H1 (cell line): ENCODE data around the gene FHOD1. TPM values are rescaled to one million over a fixed set of nuclear protein-coding genes. Genes with fewer than 3 reads are reported as not detected.

Experiments
- CTCF ChIA-PET: fragments of 300-600 bp; sonication (Branson Sonifier 250); formaldehyde crosslinking; loops from one replicate; lab custom pipeline; 2021; ENCODE audit not compliant: partially characterized antibody; lab: Charles Lee
- POLR2A ChIA-PET: fragments of 300-600 bp; sonication (Branson Sonifier 250); formaldehyde crosslinking; loops from one replicate; lab custom pipeline; 2021; ENCODE audit warnings: inconsistent platforms; ENCODE audit not compliant: partially characterized antibody; lab: Charles Lee
- DNase-seq, 2 experiments: peaks; one replicate each; pipeline versions ENCODE4 v3.0.0 to v3.0.0-alpha.2; 2010 to 2022; ENCODE audit warnings: low spot score in 2 of 2, low read depth in 1 of 2, mixed read lengths in 1 of 2
- FAIRE-seq: peaks from 2 replicates; lab custom pipeline; 2011; peaks lifted over from hg19 to GRCh38; lab: Jason Lieb, UNC
- H2AFZ ChIP-seq: 2 replicates; pipeline ENCODE4 v1.8.1; 2012; ENCODE audit warnings: low read length, inconsistent platforms
- H2AK5ac ChIP-seq: 2 replicates; pipeline ENCODE4 v1.6.1; 2013; ENCODE audit warnings: low read depth, low read length
- H2BK120ac ChIP-seq: replicated peaks from 2 replicates; pipeline ENCODE3; 2013; ENCODE audit warnings: low read depth, low read length, inconsistent platforms
- H2BK12ac ChIP-seq: 2 replicates; pipeline ENCODE4 v1.6.1; 2013; ENCODE audit warnings: low read depth, low read length
- H2BK15ac ChIP-seq: 2 replicates; pipeline ENCODE4 v1.6.1; 2013; ENCODE audit warnings: low read length
- H2BK20ac ChIP-seq: 2 replicates; pipeline ENCODE4 v1.6.1; 2013; ENCODE audit warnings: low read length
- H2BK5ac ChIP-seq: 2 replicates; pipeline ENCODE4 v1.6.1; 2013; ENCODE audit warnings: low read depth, low read length
- H3K14ac ChIP-seq: 2 replicates; pipeline ENCODE4 v1.6.1; 2013; ENCODE audit warnings: inconsistent platforms; ENCODE audit not compliant: insufficient read length
- H3K18ac ChIP-seq: 2 replicates; pipeline ENCODE4 v1.6.1; 2013; ENCODE audit warnings: low read length; ENCODE audit errors: extremely low read depth
- H3K23ac ChIP-seq: 2 replicates; pipeline ENCODE4 v1.6.1; 2013; ENCODE audit warnings: inconsistent platforms; ENCODE audit not compliant: insufficient read length
- H3K23me2 ChIP-seq: 2 replicates; pipeline ENCODE4 v1.6.1; 2013; ENCODE audit warnings: low read depth, low read length
- H3K27ac ChIP-seq: 2 replicates; pipeline ENCODE4 v1.6.1; 2011; ENCODE audit warnings: low read depth, low read length, inconsistent platforms
- H3K27me3 ChIP-seq, 4 experiments: replicated peaks in 1 of 4; 1 replicate in 1 of 4; 2 replicates in 3 of 4; pipeline versions ENCODE4 v1.6.1 to v1.8.1; 2011 to 2013; ENCODE audit warnings: low read length in 3 of 4, mild to moderate bottlenecking in 3 of 4, inconsistent platforms in 2 of 4, mixed read lengths in 2 of 4, moderate library complexity in 1 of 4; ENCODE audit not compliant: control insufficient read depth in 3 of 4, insufficient read depth in 3 of 4; ENCODE audit errors: extremely low read depth in 1 of 4
- H3K36me3 ChIP-seq, 4 experiments: 2 replicates each; pipeline versions ENCODE4 v1.6.1 to v1.8.1; 2011 to 2013; ENCODE audit warnings: mild to moderate bottlenecking in 4 of 4, low read length in 3 of 4, moderate library complexity in 2 of 4, control low read depth in 1 of 4, inconsistent platforms in 1 of 4; ENCODE audit not compliant: insufficient read depth in 4 of 4, control insufficient read depth in 2 of 4
- H3K4ac ChIP-seq: replicated peaks from 2 replicates; pipeline ENCODE3; 2013; ENCODE audit warnings: low read length, low read depth, mixed read lengths, inconsistent platforms; ENCODE audit not compliant: insufficient read length
- H3K4me1 ChIP-seq, 4 experiments: replicated peaks in 1 of 4; 1 replicate in 1 of 4; 2 replicates in 3 of 4; pipeline versions ENCODE4 v1.6.1 to v1.8.1; 2011 to 2013; ENCODE audit warnings: low read length in 3 of 4, inconsistent platforms in 2 of 4, mixed read lengths in 1 of 4; ENCODE audit not compliant: insufficient read depth in 4 of 4, control insufficient read depth in 3 of 4
- H3K4me2 ChIP-seq, 2 experiments: 2 replicates each; pipeline versions ENCODE4 v1.6.1 to v1.8.1; 2011 to 2013; ENCODE audit warnings: low read depth in 2 of 2, low read length in 2 of 2, control low read depth in 1 of 2, inconsistent platforms in 1 of 2, mild to moderate bottlenecking in 1 of 2; ENCODE audit not compliant: insufficient read depth in 1 of 2
- H3K4me3 ChIP-seq, 4 experiments: fragments of 200-600, 300-600 bp in 1 of 4; sonication (generic), shearing (Covaris generic), sonication (Bioruptor Twin) in 1 of 4; 2 replicates each; pipeline versions ENCODE4 v1.5.1 to v1.8.1; 2011 to 2016; ENCODE audit warnings: low read length in 4 of 4, low read depth in 3 of 4, control low read depth in 2 of 4, inconsistent platforms in 2 of 4, mild to moderate bottlenecking in 2 of 4, mixed read lengths in 1 of 4, moderate library complexity in 1 of 4; ENCODE audit not compliant: insufficient read depth in 2 of 4; ENCODE audit errors: extremely low read depth in 1 of 4
- H3K56ac ChIP-seq: replicated peaks from 2 replicates; pipeline ENCODE3; 2013; ENCODE audit warnings: low read depth, mild to moderate bottlenecking, mixed read lengths, low read length, inconsistent platforms; ENCODE audit not compliant: insufficient read length
- H3K79me1 ChIP-seq: 2 replicates; pipeline ENCODE4 v1.6.1; 2013; ENCODE audit warnings: low read depth, low read length, control low read depth
- H3K79me2 ChIP-seq, 2 experiments: 2 replicates each; pipeline versions ENCODE4 v1.6.1 to v1.8.1; 2012 to 2013; ENCODE audit warnings: low read length in 2 of 2, mild to moderate bottlenecking in 2 of 2, inconsistent platforms in 1 of 2; ENCODE audit not compliant: insufficient read depth in 2 of 2, control insufficient read depth in 1 of 2
- H3K9ac ChIP-seq, 4 experiments: replicated peaks in 1 of 4; 1 replicate in 1 of 4; 2 replicates in 3 of 4; pipeline versions ENCODE4 v1.6.1 to v1.8.1; 2011 to 2013; ENCODE audit warnings: low read depth in 3 of 4, low read length in 3 of 4, control low read depth in 2 of 4, mild to moderate bottlenecking in 2 of 4, moderate library complexity in 2 of 4, inconsistent platforms in 1 of 4; ENCODE audit errors: extremely low read depth in 1 of 4
- H3K9me3 ChIP-seq, 2 experiments: 2 replicates each; pipeline versions ENCODE4 v1.6.1 to v1.8.1; 2012 to 2013; ENCODE audit warnings: mild to moderate bottlenecking in 2 of 2, moderate library complexity in 2 of 2, control low read depth in 1 of 2, inconsistent platforms in 1 of 2, low read depth in 1 of 2, low read length in 1 of 2, mixed read lengths in 1 of 2; ENCODE audit not compliant: insufficient read depth in 2 of 2
- H4K20me1 ChIP-seq, 2 experiments: replicated peaks in 1 of 2; 2 replicates each; pipeline versions ENCODE3 to v1.8.1; 2011 to 2013; ENCODE audit warnings: inconsistent platforms in 2 of 2, low read length in 2 of 2, mild to moderate bottlenecking in 1 of 2; ENCODE audit not compliant: insufficient read depth in 2 of 2, control insufficient read depth in 1 of 2
- H4K5ac ChIP-seq: 2 replicates; pipeline ENCODE4 v1.6.1; 2013; ENCODE audit warnings: low read length, low read depth, mixed read lengths, inconsistent platforms; ENCODE audit not compliant: insufficient read length
- H4K8ac ChIP-seq: 2 replicates; pipeline ENCODE4 v1.8.0; 2013; ENCODE audit warnings: mild to moderate bottlenecking, moderate library complexity, low read length, inconsistent platforms; ENCODE audit not compliant: insufficient read depth; ENCODE audit errors: extremely low read depth
- H4K91ac ChIP-seq: replicated peaks from 2 replicates; pipeline ENCODE3; 2013; ENCODE audit warnings: low read length, mixed read lengths, inconsistent platforms; ENCODE audit not compliant: insufficient read length
- CHD2 ChIP-seq: IDR thresholded peaks from 2 replicates; pipeline ENCODE4 v1.6.1; 2012; ENCODE audit warnings: low read length, improper control_type of control experiment
- CREB1 ChIP-seq: IDR thresholded peaks from 2 replicates; pipeline ENCODE4 v1.6.1; 2012; ENCODE audit warnings: inconsistent platforms
- KDM4A ChIP-seq: IDR thresholded peaks from one replicate; pipeline ENCODE4 v1.7.1; 2012; ENCODE audit warnings: low read depth, mild to moderate bottlenecking, moderate library complexity, low read length, inconsistent platforms; ENCODE audit not compliant: severe bottlenecking
- PHF8 ChIP-seq: fragments of 200-600 bp; sonication (generic); conservative IDR thresholded peaks from 2 replicates; pipeline ENCODE4 v1.7.1; 2012; ENCODE audit warnings: low read depth, mild to moderate bottlenecking, inconsistent platforms, low read length, moderate library complexity
- POLR2A ChIP-seq, 2 experiments: IDR thresholded peaks; 1 replicate in 1 of 2; 2 replicates in 1 of 2; pipeline ENCODE4 v1.6.1; 2011; ENCODE audit warnings: low read depth in 2 of 2, low read length in 2 of 2, mild to moderate bottlenecking in 2 of 2; ENCODE audit errors: control extremely low read depth in 1 of 2
- POLR2AphosphoS5 ChIP-seq: IDR thresholded peaks from 2 replicates; pipeline ENCODE4 v1.6.1; 2011; ENCODE audit warnings: low read depth, low read length
- RAD21 ChIP-seq, 2 experiments: IDR thresholded peaks in 1 of 2; conservative IDR thresholded peaks in 1 of 2; 2 replicates each; pipeline ENCODE4 v1.6.1; 2011; ENCODE audit warnings: low read depth in 2 of 2, low read length in 2 of 2, improper control_type of control experiment in 1 of 2, inconsistent platforms in 1 of 2, mild to moderate bottlenecking in 1 of 2, moderate library complexity in 1 of 2
- RBBP5 ChIP-seq: IDR thresholded peaks from 2 replicates; pipeline ENCODE4 v1.7.1; 2012; ENCODE audit warnings: low read depth, mild to moderate bottlenecking, inconsistent platforms, low read length, moderate library complexity, borderline replicate concordance
- SIRT6 ChIP-seq: IDR thresholded peaks from one replicate; pipeline ENCODE4 v1.7.1; 2012; ENCODE audit warnings: low read length, inconsistent platforms
- TCF12 ChIP-seq: IDR thresholded peaks from 2 replicates; pipeline ENCODE4 v1.6.1; 2011; ENCODE audit warnings: low read depth, mild to moderate bottlenecking, low read length
- WGBS, 2 experiments: shearing (Covaris generic) in 1 of 2; methylation state at CpG; one replicate each; pipeline versions ENCODE4 v1.1.6 to v1.1.7; 2013 to 2015; ENCODE audit warnings: low lambda C conversion rate in 2 of 2, mixed read lengths in 2 of 2, inconsistent platforms in 1 of 2, low coverage in 1 of 2, missing lambda C conversion rate in 1 of 2; ENCODE audit not compliant: insufficient replicate concordance in 2 of 2, insufficient coverage in 1 of 2, insufficient read length in 1 of 2; ENCODE audit errors: extremely low coverage in 1 of 2, missing lambda C conversion rate in 1 of 2; 5-methylcytosine and 5-hydroxymethylcytosine counted together
- polyA plus RNA-seq, 7 experiments: library from polyadenylated mRNA; depleted of rRNA in 3 of 7; stranded (reverse) in 5 of 7; unstranded in 2 of 7; fragments of >200 nt in 5 of 7; fragments of 200-250 nt in 2 of 7; gene quantifications; 1 replicate in 5 of 7; 2 replicates in 1 of 7; 4 replicates in 1 of 7; pipeline versions ENCODE4 v1.2.1 to v1.2.3, GENCODE V29; 2011 to 2013; ENCODE audit warnings: missing spikeins in 2 of 7, mixed read lengths in 2 of 7
- total RNA-seq: library from RNA; stranded (reverse); fragmentation: NEBNext Ultra II Directional; extraction: Animal tissue kit (Norgen Biotek cat#: 25700); gene quantifications from 2 replicates; pipeline ENCODE4 v1.2.1, GENCODE V29; 2021

Gene FHOD1
- total and polyA plus RNA-seq, 2 of the 8 experiments (the other 6 are each of a cell fraction or from before 2014, with no cell fraction given), result 31.3 to 60.7 TPM

GRCh38 chr16:67199011-67199807, 48.1 kb downstream of the FHOD1 start, which contains the start of gene ELMO3:
TSS of gene ELMO3 (plus strand) at chr16:67199131. CDS start at chr16:67199327, 196 bp downstream.
- Histone ChIP-seq H4K20me1 (peaks cover 1 to 17% of the 10 kb centered on the region in 2 experiments), H2BK20ac (no peak within 1 kb of the TSS), H3K14ac (no peak within 1 kb of the TSS), H3K18ac (peak within 1 kb of the TSS; percentile 83), H3K56ac (peak within 1 kb of the TSS; percentile 56), H3K9me3 (no peaks in the 10 kb centered on the region), H3K79me2 (no peaks in the 10 kb centered on the region), H2BK5ac (peak within 1 kb of the TSS; percentile 91; the same call in 1 of the 2 replicates), H3K23me2 (peaks cover 6% of the 10 kb centered on the region; the same call in 1 of the 2 replicates), H3K4me1 (peaks cover 0 to 12% (median 8%) of the 10 kb centered on the region in 4 experiments; a peak in 4 of 7 replicates), H2AFZ (peak within 1 kb of the TSS; percentile 91; the same call in 1 of the 2 replicates), H3K23ac (no peak within 1 kb of the TSS), H3K79me1 (no peaks in the 10 kb centered on the region), H3K27ac (no peak within 1 kb of the TSS), H4K91ac (peak within 1 kb of the TSS; percentile 93), H3K4me2 (peak within 1 kb of the TSS; percentile 61 to 99), H4K8ac (peak within 1 kb of the TSS; percentile 89), H2BK12ac (no peak within 1 kb of the TSS; the same call in 1 of the 2 replicates), H2BK15ac (no peak within 1 kb of the TSS), H3K4ac (no peak within 1 kb of the TSS), H3K36me3 (peaks cover 18 to 38% (median 34%) of the 10 kb centered on the region in 4 experiments), H3K4me3 (peak within 1 kb of the TSS; percentile 40 to 75 (median 63)), H3K27me3 (no peaks in the 10 kb centered on the region), H2AK5ac (no peak within 1 kb of the TSS), H4K5ac (peak within 1 kb of the TSS; percentile 67), H3K9ac (peak within 1 kb of the TSS in 2 of 4 experiments; percentile 31 to 44; a peak in 3 of 7 replicates), H2BK120ac (no peak within 1 kb of the TSS)
- ChIA-PET CTCF (interaction anchor here (0.6 to 8.7 kb wide), 27 partner anchors 12 to 248 kb away, joined by 3 to 111 read pairs (median 5); partner anchors contain the start of genes EXOC3L1, MATCAP1, NOL3 and TMEM208), POLR2A (interaction anchor here (0.6 to 2.2 kb wide), 14 partner anchors 9 to 65 kb away, joined by 3 to 12 read pairs (median 3); partner anchors contain the start of genes EXOC3L1, FHOD1, MATCAP1 and NOL3)
- FAIRE-seq (no peak), DNase-seq (peak in 1 of 2 experiments; percentile 85)
- WGBS, 2 experiments, result 2% methylated on average over 19 of the region's 61 CpGs; no CpG with 5 or more reads in 1 of the 2 experiments
- peak; percentile 66 for TF ChIP-seq CREB1
- TF ChIP-seq TCF12, result 0 out of 2 replicates have a peak, but pooled peaks have one; percentile 14
- TF ChIP-seq POLR2A (IDR thresholded peaks at IDR 0.05; ENCODE audit: control extremely low read depth in 1 of 2, low read depth in 2 of 2, low read length in 2 of 2), result peak in 1 of 2 experiments; percentile 53; a peak in 1 of 3 replicates
- peak; percentile 79; the same call in 1 of the 2 replicates for TF ChIP-seq RBBP5
- peak; percentile 24 to 57; a peak in 3 of 4 replicates for TF ChIP-seq RAD21 (IDR thresholded peaks at IDR 0.05 in 1 of 2, conservative IDR thresholded peaks at IDR 0.05 in 1 of 2; ENCODE audit: low read depth in 2 of 2, low read length in 2 of 2)
- TF ChIP-seq SIRT6, result no peak
- peak; percentile 51; the same call in 1 of the 2 replicates for TF ChIP-seq POLR2AphosphoS5
- peak; percentile 40 for TF ChIP-seq KDM4A
- TF ChIP-seq CHD2, result no peak
- peak; percentile 53; the same call in 1 of the 2 replicates for TF ChIP-seq PHF8
